ENCODE results near the gene LCE1D. TPM values are rescaled to one million over a fixed set of nuclear protein-coding genes. Genes with fewer than 3 reads are reported as not detected.

LCE1D gene
- total RNA-seq, 4 donors from 2014 or later, result not detected

GRCh38 chr1:152827173-152827572 lies 30.7 kb downstream of the LCE1D start, which contains the start of gene LCE1A:
Gene LCE1A, plus strand, starts transcription at chr1:152827473. Its CDS starts 0 bp downstream, at chr1:152827473.
- DNase-seq, result no peak
- Histone ChIP-seq H3K27ac (no peak within 1 kb of the TSS), H3K36me3 (no peaks in the 10 kb centered on the region), H3K4me1 (no peaks in the 10 kb centered on the region), H3K27me3 (no peaks in the 10 kb centered on the region), H3K4me3 (no peak within 1 kb of the TSS), H3K9me3 (no peaks in the 10 kb centered on the region)
- intact Hi-C loops (cut with DNase I; ENCODE audit: low total_unique reads), result no loop called here
- TF ChIP-seq CTCF (IDR thresholded peaks at IDR 0.05), result no peak
- no peak for TF ChIP-seq POLR2A (IDR thresholded peaks at IDR 0.05)

- Histone ChIP-seq H3K27me3 (no peaks in the 10 kb centered on the region), H3K36me3 (no peaks in the 10 kb centered on the region), H3K4me1 (no peaks in the 10 kb centered on the region), H3K9me3 (no peaks in the 10 kb centered on the region), H3K4me3 (no peak overlapping the region), H3K27ac (no peak overlapping the region)
- no peak for DNase-seq
- TF ChIP-seq CTCF (IDR thresholded peaks at IDR 0.05), result no peak
- intact Hi-C loops (cut with DNase I; ENCODE audit: low total_unique reads), result no loop called here
These were observed 40.3 kb downstream of the LCE1D start for GRCh38 chr1:152836870-152837269.

- H3K36me3 ChIP-seq, result no peaks in the 10 kb centered on the region
- DNase-seq, result no peak
- H3K4me1 ChIP-seq, result no peaks in the 10 kb centered on the region
- no peak within 1 kb of the TSS for H3K4me3 ChIP-seq
- no peak within 1 kb of the TSS for H3K27ac ChIP-seq
- TF ChIP-seq POLR2A (IDR thresholded peaks at IDR 0.05) (no peak), CTCF (IDR thresholded peaks at IDR 0.05) (no peak)
- no peaks in the 10 kb centered on the region for H3K27me3 ChIP-seq
- H3K9me3 ChIP-seq, result no peaks in the 10 kb centered on the region
- intact Hi-C loops (cut with DNase I; ENCODE audit: low total_unique reads), result no loop called here
These were observed 46.0 kb downstream of the LCE1D start, which contains the start of gene LCE6A for GRCh38 chr1:152842556-152842955. Gene LCE6A, plus strand, starts transcription at chr1:152842856. Its CDS starts 665 bp downstream, at chr1:152843521.

Other genes with a start within 250 kb of the LCE1D start
- not detected for gene LCE3E, start 229.9 kb upstream of the LCE1D start, total RNA-seq
- gene LCE3D, start 216.2 kb upstream of the LCE1D start, total RNA-seq, result not detected
- gene LCE3C, start 196.5 kb upstream of the LCE1D start, total RNA-seq, result not detected
- gene LCE3B, start 182.9 kb upstream of the LCE1D start, total RNA-seq, result not detected
- not detected for gene LCE3A, start 173.6 kb upstream of the LCE1D start, total RNA-seq
- not detected for gene LCE2D, start 133.3 kb upstream of the LCE1D start, total RNA-seq
- not detected for gene LCE2C, start 121.4 kb upstream of the LCE1D start, total RNA-seq
- gene LCE2B, start 110.6 kb upstream of the LCE1D start, total RNA-seq, result not detected
- gene LCE2A, start 98.4 kb upstream of the LCE1D start, total RNA-seq, result not detected
- gene LCE4A, start 88.6 kb upstream of the LCE1D start, total RNA-seq, result not detected
- not detected for gene KPRP, start 38.7 kb upstream of the LCE1D start, total RNA-seq
- not detected for gene LCE1F, start 21.6 kb upstream of the LCE1D start, total RNA-seq
- not detected for gene LCE1E, start 10.5 kb upstream of the LCE1D start, total RNA-seq
- gene LCE1C, start 9.9 kb downstream of the LCE1D start, total RNA-seq, result not detected
- gene LCE1B, start 15.2 kb downstream of the LCE1D start, total RNA-seq, result not detected
- not detected for gene LCE1A, start 30.8 kb downstream of the LCE1D start, total RNA-seq
- gene LCE6A, start 46.1 kb downstream of the LCE1D start, total RNA-seq, result not detected
- not detected for gene LCE7A, start 63.3 kb downstream of the LCE1D start, total RNA-seq
- not detected for gene SMCP, start 81.6 kb downstream of the LCE1D start, total RNA-seq
- not detected for gene IVL, start 111.8 kb downstream of the LCE1D start, total RNA-seq
- not detected for gene SPRR5, start 150.5 kb downstream of the LCE1D start, total RNA-seq
- gene SPRR4, start 173.9 kb downstream of the LCE1D start, total RNA-seq, result not detected
- gene SPRR1A, start 187.4 kb downstream of the LCE1D start, total RNA-seq, result not detected
- under 1 TPM in 2 of 4 donors, not detected in 2; 0.69 to 0.70 TPM for gene SPRR3, start 205.0 kb downstream of the LCE1D start, total RNA-seq
- not detected for gene SPRR1B, start 234.5 kb downstream of the LCE1D start, total RNA-seq
- not detected for gene SPRR2D, start 244.4 kb downstream of the LCE1D start, total RNA-seq

Data from uterus (tissue), 4 donors.